Loucy (cell line): ENCODE data around the gene WDR5.

Experiments used
- H2AFZ ChIP-seq: fragments of 200-600 bp; sonication (generic); 2 replicates; pipeline ENCODE4 v1.6.0; 2016; ENCODE audit warnings: antibody characterized with exemption, mild to moderate bottlenecking, low read length, moderate library complexity
- H3F3A ChIP-seq: fragments of 200-600 bp; 2 replicates; pipeline ENCODE4 v1.6.0; 2016; ENCODE audit warnings: antibody characterized with exemption, low read depth, mild to moderate bottlenecking
- H3K27me3 ChIP-seq: fragments of 200-600 bp; sonication (generic); 2 replicates; pipeline ENCODE4 v1.6.1; 2014; ENCODE audit warnings: low read length, mild to moderate bottlenecking; ENCODE audit not compliant: insufficient read depth, poor library complexity, severe bottlenecking
- H3K36me3 ChIP-seq: fragments of 200-600 bp; sonication (generic); 2 replicates; pipeline ENCODE4 v1.6.1; 2016; ENCODE audit warnings: low read length; ENCODE audit not compliant: insufficient read depth
- H3K4me1 ChIP-seq: fragments of 200-600 bp; sonication (generic); 2 replicates; pipeline ENCODE4 v1.5.1; 2014; ENCODE audit warnings: low read length, mild to moderate bottlenecking; ENCODE audit not compliant: insufficient read depth, poor library complexity, severe bottlenecking
- H3K4me2 ChIP-seq: fragments of 200-600 bp; sonication (generic); 2 replicates; pipeline ENCODE4 v1.6.0; 2014; ENCODE audit warnings: antibody characterized with exemption, low read length, low read depth, mild to moderate bottlenecking; ENCODE audit not compliant: poor library complexity, severe bottlenecking
- H3K4me3 ChIP-seq: fragments of 200-600 bp; sonication (generic); 2 replicates; pipeline ENCODE4 v1.5.1; 2014; ENCODE audit warnings: low read length, mild to moderate bottlenecking, mixed read lengths; ENCODE audit not compliant: poor library complexity, severe bottlenecking
- H3K79me2 ChIP-seq: fragments of 200-600 bp; sonication (generic); 2 replicates; pipeline ENCODE4 v1.6.1; 2014; ENCODE audit warnings: low read length; ENCODE audit not compliant: insufficient read depth
- H3K9ac ChIP-seq: fragments of 200-600 bp; sonication (generic); 2 replicates; pipeline ENCODE4 v1.6.0; 2014; ENCODE audit warnings: mild to moderate bottlenecking, low read depth, low read length, moderate library complexity; ENCODE audit not compliant: poor library complexity, severe bottlenecking
- H3K9me2 ChIP-seq: fragments of 200-600 bp; sonication (generic); replicated peaks from 2 replicates; pipeline ENCODE4 v1.6.1; 2016; ENCODE audit warnings: low read depth, low read length, mixed read lengths
- H3K9me3 ChIP-seq: fragments of 200-600 bp; sonication (generic); 2 replicates; pipeline ENCODE4 v1.6.1; 2014; ENCODE audit warnings: mild to moderate bottlenecking, antibody characterized with exemption, low read length, low read depth; ENCODE audit not compliant: insufficient read depth
- H4K20me1 ChIP-seq: fragments of 200-600 bp; sonication (generic); 2 replicates; pipeline ENCODE4 v1.6.0; 2014; ENCODE audit warnings: antibody characterized with exemption, low read length, mild to moderate bottlenecking; ENCODE audit not compliant: insufficient read depth, poor library complexity, severe bottlenecking
- EZH2phosphoT487 ChIP-seq: fragments of 200-600 bp; IDR thresholded peaks from 2 replicates; pipeline ENCODE4 v1.6.1; 2018; ENCODE audit warnings: antibody characterized with exemption, mild to moderate bottlenecking, moderate library complexity, borderline replicate concordance
- TF ChIP-seq, protein P1 (sequence below): fragments of 200-600 bp; sonication (generic); conservative IDR thresholded peaks from 2 replicates; pipeline ENCODE4 v1.5.1; 2014; ENCODE audit warnings: mild to moderate bottlenecking, antibody characterized with exemption, low read length

WDR5 gene

DNA sequence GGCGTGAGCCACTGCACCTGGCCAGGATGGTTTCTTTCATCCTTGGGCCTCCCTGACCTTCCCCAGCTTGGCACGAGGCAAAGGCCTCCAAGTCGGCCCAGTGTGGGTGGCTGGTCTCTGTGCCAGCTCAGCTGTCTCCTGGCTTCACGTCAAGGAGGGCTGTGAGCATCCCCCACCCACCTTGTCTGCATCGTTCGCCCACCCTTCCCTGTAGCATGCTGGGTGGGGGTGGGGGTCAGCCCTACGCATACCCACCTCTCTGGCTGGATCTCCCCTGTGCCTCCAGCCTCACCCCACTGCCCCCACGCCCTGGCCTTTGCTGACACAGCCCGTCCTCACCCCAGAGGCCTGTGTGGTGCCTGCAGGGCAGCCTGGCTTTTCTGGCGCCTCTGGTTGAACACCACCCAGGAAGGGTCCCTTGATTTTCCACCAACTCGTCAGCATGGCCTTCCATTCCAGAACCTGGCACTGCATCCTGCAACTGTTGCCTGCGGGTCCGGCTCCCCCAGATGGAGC lies 8.8 kb upstream of the WDR5 start:
- no peaks in the 10 kb centered on the region for H3K79me2 ChIP-seq
- H3F3A ChIP-seq: no peaks in the 10 kb centered on the region
- no peak overlapping the region for H3K4me2 ChIP-seq
- no peaks in the 10 kb centered on the region for H3K27me3 ChIP-seq
- H3K4me1 ChIP-seq: no peaks in the 10 kb centered on the region
- TF ChIP-seq EZH2phosphoT487: no peak
- TF ChIP-seq, protein P1, sequence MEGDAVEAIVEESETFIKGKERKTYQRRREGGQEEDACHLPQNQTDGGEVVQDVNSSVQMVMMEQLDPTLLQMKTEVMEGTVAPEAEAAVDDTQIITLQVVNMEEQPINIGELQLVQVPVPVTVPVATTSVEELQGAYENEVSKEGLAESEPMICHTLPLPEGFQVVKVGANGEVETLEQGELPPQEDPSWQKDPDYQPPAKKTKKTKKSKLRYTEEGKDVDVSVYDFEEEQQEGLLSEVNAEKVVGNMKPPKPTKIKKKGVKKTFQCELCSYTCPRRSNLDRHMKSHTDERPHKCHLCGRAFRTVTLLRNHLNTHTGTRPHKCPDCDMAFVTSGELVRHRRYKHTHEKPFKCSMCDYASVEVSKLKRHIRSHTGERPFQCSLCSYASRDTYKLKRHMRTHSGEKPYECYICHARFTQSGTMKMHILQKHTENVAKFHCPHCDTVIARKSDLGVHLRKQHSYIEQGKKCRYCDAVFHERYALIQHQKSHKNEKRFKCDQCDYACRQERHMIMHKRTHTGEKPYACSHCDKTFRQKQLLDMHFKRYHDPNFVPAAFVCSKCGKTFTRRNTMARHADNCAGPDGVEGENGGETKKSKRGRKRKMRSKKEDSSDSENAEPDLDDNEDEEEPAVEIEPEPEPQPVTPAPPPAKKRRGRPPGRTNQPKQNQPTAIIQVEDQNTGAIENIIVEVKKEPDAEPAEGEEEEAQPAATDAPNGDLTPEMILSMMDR: no peak
- no peaks in the 10 kb centered on the region for H3K9me2 ChIP-seq
- no peaks in the 10 kb centered on the region for H4K20me1 ChIP-seq
- H3K9ac ChIP-seq: no peak overlapping the region
- H3K9me3 ChIP-seq: no peaks in the 10 kb centered on the region
- H2AFZ ChIP-seq: no peak overlapping the region
- H3K4me3 ChIP-seq: no peak overlapping the region
- no peaks in the 10 kb centered on the region for H3K36me3 ChIP-seq

DNA sequence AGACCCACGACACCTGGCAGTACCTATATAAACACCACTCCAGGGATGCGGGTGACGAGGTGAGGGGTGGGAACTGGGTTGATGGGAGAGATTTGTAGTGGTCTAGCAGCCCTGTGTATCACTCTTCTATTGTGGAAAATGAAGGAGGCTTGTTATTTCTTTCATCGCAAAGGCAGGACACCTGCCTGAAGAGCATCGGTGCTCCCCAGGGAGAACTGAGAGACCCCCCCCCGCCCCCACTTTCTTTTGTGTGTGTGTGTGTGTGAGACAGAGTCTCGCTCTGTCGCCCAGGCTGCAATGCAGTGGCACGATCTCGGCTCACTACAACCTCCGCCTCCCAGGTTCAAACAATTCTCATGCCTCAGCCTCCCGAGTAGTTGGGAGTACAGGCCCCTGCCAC lies 8.3 kb upstream of the WDR5 start:
- no peaks in the 10 kb centered on the region for H3K36me3 ChIP-seq
- H3K4me2 ChIP-seq: no peak overlapping the region
- H3F3A ChIP-seq: no peaks in the 10 kb centered on the region
- H3K4me3 ChIP-seq: no peak overlapping the region
- TF ChIP-seq, protein P1: no peak
- TF ChIP-seq EZH2phosphoT487: no peak
- H3K9ac ChIP-seq: no peak overlapping the region
- no peaks in the 10 kb centered on the region for H3K4me1 ChIP-seq
- H3K79me2 ChIP-seq: no peaks in the 10 kb centered on the region
- no peaks in the 10 kb centered on the region for H3K27me3 ChIP-seq
- H4K20me1 ChIP-seq: no peaks in the 10 kb centered on the region
- no peaks in the 10 kb centered on the region for H3K9me3 ChIP-seq
- no peaks in the 10 kb centered on the region for H3K9me2 ChIP-seq
- H2AFZ ChIP-seq: no peak overlapping the region

DNA sequence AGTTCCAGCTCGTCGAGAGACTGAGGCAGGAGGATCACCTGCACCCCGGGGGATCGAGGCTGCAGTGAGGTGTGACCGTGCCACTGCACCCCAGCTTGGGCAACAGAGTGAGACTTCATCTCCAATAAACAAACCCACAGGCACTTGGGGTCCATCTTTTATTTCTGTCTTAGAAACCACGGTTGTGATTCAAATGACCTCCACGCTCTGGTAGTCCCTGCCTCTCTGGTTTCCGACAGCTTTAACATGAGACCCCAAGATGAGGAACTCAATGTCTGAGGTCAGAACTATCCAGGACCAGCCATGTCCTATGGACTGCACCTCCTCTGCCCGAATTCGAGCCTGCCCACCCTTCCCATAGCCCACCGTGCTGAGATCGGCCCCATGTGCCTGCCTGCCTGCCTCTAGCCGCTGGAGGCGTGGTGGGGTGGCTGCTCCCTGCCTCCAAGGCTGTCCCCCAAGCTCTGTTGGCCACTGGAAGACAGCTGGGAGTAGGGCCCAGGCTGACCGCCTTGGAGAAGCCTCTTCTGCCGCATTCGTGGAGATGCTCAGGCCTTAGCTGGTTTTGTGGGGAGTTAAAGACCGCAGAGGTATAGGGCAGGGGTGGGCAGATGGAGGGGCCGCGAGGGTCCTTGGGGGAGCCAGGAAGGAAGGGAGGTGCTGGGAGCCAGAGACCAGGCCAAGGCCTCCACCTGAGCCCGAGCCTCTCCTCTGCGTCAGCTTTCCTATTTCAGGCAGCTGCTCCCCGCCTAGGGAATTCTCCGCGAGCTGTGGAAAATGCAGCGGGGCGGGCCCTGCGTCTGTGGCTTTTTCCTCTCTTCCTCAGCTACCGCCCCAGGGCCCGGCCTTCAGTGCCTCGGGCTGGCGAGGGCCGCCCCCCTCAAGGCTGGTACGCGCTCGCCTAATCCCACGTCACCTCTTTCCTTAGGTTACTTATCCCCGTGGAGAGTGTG lies 6.9 kb upstream of the WDR5 start:
- H3K4me3 ChIP-seq: no peak overlapping the region
- H3K36me3 ChIP-seq: no peaks in the 10 kb centered on the region
- peaks cover under 1% of the 10 kb centered on the region for H3K4me1 ChIP-seq
- no peaks in the 10 kb centered on the region for H4K20me1 ChIP-seq
- H3K4me2 ChIP-seq: no peak overlapping the region
- no peak for TF ChIP-seq EZH2phosphoT487
- TF ChIP-seq, protein P1: no peak
- H3K9me3 ChIP-seq: no peaks in the 10 kb centered on the region
- H3F3A ChIP-seq: no peaks in the 10 kb centered on the region
- no peak overlapping the region for H3K9ac ChIP-seq
- no peaks in the 10 kb centered on the region for H3K9me2 ChIP-seq
- H3K79me2 ChIP-seq: 0 out of 2 replicates have a peak, but pooled peaks cover under 1% of the 10 kb centered on the region
- no peak overlapping the region for H2AFZ ChIP-seq
- H3K27me3 ChIP-seq: no peaks in the 10 kb centered on the region
